Measurements from ENCODE around the gene PRELID1.

DNA sequence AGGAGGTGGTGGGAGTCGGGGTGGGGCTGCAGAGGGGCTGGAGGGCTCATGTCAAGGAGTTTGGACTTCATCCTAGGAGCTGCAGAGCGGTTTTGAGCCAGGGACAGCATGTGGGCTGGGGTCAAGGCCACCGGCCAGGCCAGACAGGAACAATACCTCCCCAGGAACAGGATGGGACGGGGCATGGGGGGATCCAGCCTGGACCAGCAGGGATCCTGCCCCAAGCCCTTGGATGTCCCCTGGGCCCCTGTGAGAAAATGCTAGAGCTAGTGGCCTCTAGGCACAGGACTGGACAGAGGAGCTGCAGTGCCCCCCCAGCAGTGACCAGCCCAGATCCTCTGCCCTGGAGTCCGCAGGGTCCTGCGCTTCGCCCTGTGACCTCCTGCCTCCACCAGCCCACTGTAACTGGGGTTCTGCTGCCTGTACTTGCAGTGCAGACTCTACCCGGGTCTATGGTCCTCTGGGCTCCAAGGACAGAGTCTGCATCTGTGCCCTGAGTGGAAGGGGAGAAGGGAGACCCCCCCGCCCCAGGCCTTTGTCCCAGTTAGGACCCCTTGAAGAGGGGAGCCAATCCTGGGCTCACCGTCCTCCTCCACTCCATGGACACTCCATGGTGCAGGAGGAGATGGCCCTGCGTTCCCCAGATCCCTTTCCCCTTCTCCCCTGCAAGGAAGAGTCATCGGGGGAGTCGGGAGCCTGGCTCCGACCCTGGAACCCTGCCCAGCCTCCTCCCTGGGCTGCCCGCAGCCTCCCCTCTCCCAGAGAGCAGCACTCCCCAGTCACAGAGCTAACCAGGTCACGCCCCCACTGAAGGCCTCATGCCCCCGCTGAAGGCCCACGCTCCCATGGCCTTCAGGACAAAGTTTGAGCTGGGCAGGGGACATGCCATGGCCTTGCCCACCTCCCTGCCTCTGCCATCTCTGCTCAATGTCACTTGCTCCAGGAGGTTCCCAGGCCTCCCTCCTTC, 11.1 kb downstream of the PRELID1 start:
- TF ChIP-seq CTCF (IDR thresholded peaks at IDR 0.05) (no peak), ZFX (IDR thresholded peaks at IDR 0.05; ENCODE audit: borderline replicate concordance) (no peak)

Measured in 22Rv1 (cell line).